ENCODE results near the gene UGT1A9. TPM values are rescaled to one million over a fixed set of nuclear protein-coding genes. Genes with fewer than 3 reads are reported as not detected.
"Not testable (repeated sequence)": the region's sequence is repeated elsewhere in the genome, so short reads cannot be mapped to it uniquely, and the experiment has no call there.

Gene UGT1A9
- total RNA-seq, 1 experiment from 2014 or later: not detected

DNA sequence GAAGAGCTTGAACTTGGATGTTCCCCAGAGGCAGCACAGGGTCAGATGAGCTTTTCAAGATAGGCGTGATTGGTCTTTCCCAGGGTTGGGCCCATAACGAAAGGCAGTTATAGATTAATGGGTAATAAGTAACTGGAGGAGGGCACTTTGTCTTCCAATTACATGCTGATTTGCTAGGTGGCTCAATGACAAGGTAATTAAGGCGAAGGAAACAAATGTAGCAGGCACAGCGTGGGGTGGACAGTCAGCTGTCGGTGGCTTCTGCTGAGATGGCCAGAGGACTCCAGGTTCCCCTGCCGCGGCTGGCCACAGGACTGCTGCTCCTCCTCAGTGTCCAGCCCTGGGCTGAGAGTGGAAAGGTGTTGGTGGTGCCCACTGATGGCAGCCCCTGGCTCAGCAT is 46.9 kb downstream of the UGT1A9 start, which contains the start of gene UGT1A4:
TSS of gene UGT1A4 (plus strand) at position 185 of the 400 bp plus-strand sequence. CDS start at position 270, 85 bp downstream.
- intact Hi-C loops (cut with micrococcal nuclease): no loop called here

DNA sequence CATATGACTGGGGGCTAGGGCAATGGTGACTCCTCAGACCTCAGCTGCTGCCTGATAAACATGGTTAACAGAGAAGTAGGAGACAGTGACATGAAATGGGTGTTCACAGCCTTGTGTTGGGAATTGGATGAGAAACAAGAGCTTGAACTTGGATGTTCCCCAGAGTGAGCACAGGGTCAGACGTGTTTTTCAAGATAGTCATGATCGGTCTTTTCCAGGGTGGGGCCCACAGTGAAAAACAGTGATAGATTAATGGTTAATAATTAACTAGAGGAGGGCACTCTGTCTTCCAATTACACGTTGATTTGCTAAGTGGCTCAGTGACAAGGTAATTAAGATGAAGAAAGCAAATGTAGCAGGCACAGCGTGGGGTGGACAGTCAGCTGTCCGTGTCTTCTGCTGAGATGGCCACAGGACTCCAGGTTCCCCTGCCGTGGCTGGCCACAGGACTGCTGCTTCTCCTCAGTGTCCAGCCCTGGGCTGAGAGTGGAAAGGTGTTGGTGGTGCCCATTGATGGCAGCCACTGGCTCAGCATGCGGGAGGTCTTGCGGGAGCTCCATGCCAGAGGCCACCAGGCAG is 57.1 kb downstream of the UGT1A9 start, which contains the start of gene UGT1A3:
TSS of gene UGT1A3 (plus strand) at position 320 of the 579 bp plus-strand sequence. CDS start at position 405, 85 bp downstream.
- Mint-ChIP-seq H3K4me1 (ENCODE audit: insufficient read depth, unreplicated experiment) (no peaks in the 10 kb centered on the region), H3K9me3 (ENCODE audit: unreplicated experiment) (no peaks in the 10 kb centered on the region), H3K36me3 (ENCODE audit: insufficient read depth, unreplicated experiment) (peaks cover 7% of the 10 kb centered on the region), H3K4me3 (ENCODE audit: unreplicated experiment) (no peak within 1 kb of the TSS), H3K27me3 (ENCODE audit: insufficient read depth, unreplicated experiment) (no peaks in the 10 kb centered on the region), H3K27ac (ENCODE audit: low read depth, unreplicated experiment) (no peak within 1 kb of the TSS)
- no peak for TF ChIP-seq CTCF (IDR thresholded peaks at IDR 0.05; ENCODE audit: unreplicated experiment)
- BruUV-seq (replicated peaks): no TSS peak
- POLR2A ChIA-PET: interaction anchor here (0.6 kb wide), 1 partner anchor 49 kb away, joined by 3 read pairs; the partner anchor contains the start of gene MROH2A
- CTCF ChIA-PET: no interaction called here
- no peak for DNase-seq (ENCODE audit: unreplicated experiment)
- intact Hi-C loops (cut with micrococcal nuclease): no loop called here

More for the DNA sequence above, 46.9 kb downstream of the UGT1A9 start, which contains the start of gene UGT1A4:
- Mint-ChIP-seq H3K4me3 (ENCODE audit: unreplicated experiment) (no peak within 1 kb of the TSS), H3K4me1 (ENCODE audit: insufficient read depth, unreplicated experiment) (peaks cover 7% of the 10 kb centered on the region), H3K9me3 (ENCODE audit: unreplicated experiment) (no peaks in the 10 kb centered on the region), H3K27ac (ENCODE audit: low read depth, unreplicated experiment) (no peak within 1 kb of the TSS), H3K36me3 (ENCODE audit: insufficient read depth, unreplicated experiment) (no peaks in the 10 kb centered on the region), H3K27me3 (ENCODE audit: insufficient read depth, unreplicated experiment) (no peaks in the 10 kb centered on the region)
- no TSS peak for BruUV-seq (replicated peaks)
- ChIA-PET POLR2A (interaction anchor here (0.9 kb wide), 1 partner anchor 12 kb away, joined by 3 read pairs; no protein-coding TSS in a partner anchor), CTCF (no interaction called here)
- no peak for TF ChIP-seq CTCF (IDR thresholded peaks at IDR 0.05; ENCODE audit: unreplicated experiment)
- no peak for DNase-seq (ENCODE audit: unreplicated experiment)

DNA sequence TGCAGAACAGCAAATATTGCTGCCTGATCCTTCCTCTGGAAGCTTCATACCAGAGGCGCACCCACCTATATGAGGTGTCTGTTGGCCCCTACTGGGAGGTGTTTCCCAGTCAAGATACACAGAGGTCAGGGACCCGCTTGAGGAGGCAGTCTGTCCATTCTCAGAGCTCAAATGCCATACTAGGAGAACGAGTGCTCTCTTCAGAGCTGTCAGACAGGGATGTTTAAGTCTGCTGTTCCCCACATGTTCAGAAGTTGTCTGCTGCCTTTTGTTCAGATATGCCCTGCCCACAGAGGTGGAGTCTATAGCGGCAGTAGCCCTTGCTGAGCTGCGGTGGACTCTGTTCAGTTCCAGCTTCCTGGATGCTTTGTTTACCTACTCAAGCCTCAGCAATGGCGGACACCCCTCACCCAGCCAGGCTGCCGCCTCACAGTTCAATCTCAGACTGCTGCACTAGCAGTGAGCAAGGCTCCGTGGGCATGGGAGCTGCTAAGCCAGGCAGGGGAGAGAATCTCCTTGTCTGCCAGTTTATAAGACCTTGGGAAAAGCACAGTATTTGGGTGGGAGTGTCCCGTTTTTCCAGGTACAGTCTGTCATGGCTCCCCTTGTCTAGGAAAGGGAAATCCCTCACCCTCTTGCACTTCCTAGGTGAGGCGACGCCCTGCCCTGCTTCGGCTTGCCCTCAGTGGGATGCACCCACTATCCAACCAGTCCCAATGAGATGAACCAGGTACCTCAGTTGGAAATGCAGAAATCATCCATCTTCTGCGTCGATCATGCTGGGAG is 65.4 kb downstream of the UGT1A9 start:
- H3K27me3 Mint-ChIP-seq (ENCODE audit: insufficient read depth, unreplicated experiment); BruUV-seq (replicated peaks); intact Hi-C loops (cut with micrococcal nuclease); H3K9me3 Mint-ChIP-seq (ENCODE audit: unreplicated experiment); H3K4me1 Mint-ChIP-seq (ENCODE audit: insufficient read depth, unreplicated experiment); H3K27ac Mint-ChIP-seq (ENCODE audit: low read depth, unreplicated experiment); DNase-seq (ENCODE audit: unreplicated experiment); H3K4me3 Mint-ChIP-seq (ENCODE audit: unreplicated experiment); POLR2A ChIA-PET; H3K36me3 Mint-ChIP-seq (ENCODE audit: insufficient read depth, unreplicated experiment): not testable (repeated sequence)
- CTCF ChIA-PET: interaction anchor here (0.6 kb wide), 1 partner anchor 14 kb away, joined by 5 read pairs; no protein-coding TSS in a partner anchor

DNA sequence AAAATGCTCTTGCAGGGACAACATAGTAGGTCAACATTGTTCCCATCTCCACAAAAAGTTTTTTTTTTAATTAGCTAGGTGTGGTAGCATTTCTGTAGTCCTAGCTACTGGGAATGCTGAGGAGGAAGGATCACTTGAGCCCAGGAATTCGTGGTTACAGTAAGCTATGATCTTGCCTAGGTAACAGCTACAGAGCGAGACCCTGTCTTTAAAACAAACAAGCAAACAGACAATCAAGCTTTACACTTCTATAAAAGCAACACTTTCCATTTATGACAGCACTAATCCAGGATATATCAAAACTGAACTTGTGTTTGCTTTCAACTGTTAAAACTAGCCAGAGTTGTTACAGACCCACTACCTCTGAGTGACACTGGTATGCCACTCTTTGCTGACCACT is 69.2 kb downstream of the UGT1A9 start:
- Mint-ChIP-seq H3K4me3 (ENCODE audit: unreplicated experiment) (no peak overlapping the region), H3K27ac (ENCODE audit: low read depth, unreplicated experiment) (no peak overlapping the region), H3K36me3 (ENCODE audit: insufficient read depth, unreplicated experiment) (no peaks in the 10 kb centered on the region), H3K9me3 (ENCODE audit: unreplicated experiment) (no peaks in the 10 kb centered on the region), H3K4me1 (ENCODE audit: insufficient read depth, unreplicated experiment) (no peaks in the 10 kb centered on the region), H3K27me3 (ENCODE audit: insufficient read depth, unreplicated experiment) (no peaks in the 10 kb centered on the region)
- no peak for TF ChIP-seq CTCF (IDR thresholded peaks at IDR 0.05; ENCODE audit: unreplicated experiment)
- BruUV-seq (replicated peaks): no TSS peak
- intact Hi-C loops (cut with micrococcal nuclease): no loop called here
- ChIA-PET POLR2A (no interaction called here), CTCF (no interaction called here)
- no peak for DNase-seq (ENCODE audit: unreplicated experiment)
